NCI-H524 treated with DMSO at 0.1 percent for 48 hours (cell line): ENCODE results near the gene HSPA1B.
"Not testable (repeated sequence)": the region's sequence is repeated elsewhere in the genome, so short reads cannot be mapped to it uniquely, and the experiment has no call there.

ENCODE experiments used
- DNase-seq: peaks from one replicate; lab custom pipeline; 2025; lab: John Stamatoyannopoulos, UW

HSPA1B gene

DNA sequence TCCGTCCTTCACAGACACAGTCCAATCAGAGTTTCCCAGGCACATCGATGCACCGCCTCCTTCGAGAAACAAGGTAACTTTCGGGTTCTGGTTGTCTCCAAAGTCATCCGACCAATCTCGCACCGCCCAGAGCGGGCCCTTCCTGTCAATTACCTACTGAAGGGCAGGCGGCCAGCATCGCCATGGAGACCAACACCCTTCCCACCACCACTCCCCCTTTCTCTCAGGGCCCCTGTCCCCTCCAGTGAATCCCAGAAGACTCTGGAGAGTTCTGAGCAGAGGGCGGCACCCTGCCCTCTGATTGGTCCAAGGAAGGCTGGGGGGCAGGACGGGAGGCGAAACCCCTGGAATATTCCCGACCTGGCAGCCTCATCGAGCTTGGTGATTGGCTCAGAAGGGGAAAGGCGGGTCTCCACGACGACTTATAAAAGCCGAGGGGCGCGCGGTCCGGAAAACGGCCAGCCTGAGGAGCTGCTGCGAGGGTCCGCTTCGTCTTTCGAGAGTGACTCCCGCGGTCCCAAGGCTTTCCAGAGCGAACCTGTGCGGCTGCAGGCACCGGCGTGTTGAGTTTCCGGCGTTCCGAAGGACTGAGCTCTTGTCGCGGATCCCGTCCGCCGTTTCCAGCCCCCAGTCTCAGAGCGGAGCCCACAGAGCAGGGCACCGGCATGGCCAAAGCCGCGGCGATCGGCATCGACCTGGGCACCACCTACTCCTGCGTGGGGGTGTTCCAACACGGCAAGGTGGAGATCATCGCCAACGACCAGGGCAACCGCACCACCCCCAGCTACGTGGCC, at the start of gene HSPA1B:
TSS of gene HSPA1B (plus strand) at position 453 of the 794 bp plus-strand sequence. CDS start at position 666, 213 bp downstream.
- DNase-seq: peak; percentile 99

DNA sequence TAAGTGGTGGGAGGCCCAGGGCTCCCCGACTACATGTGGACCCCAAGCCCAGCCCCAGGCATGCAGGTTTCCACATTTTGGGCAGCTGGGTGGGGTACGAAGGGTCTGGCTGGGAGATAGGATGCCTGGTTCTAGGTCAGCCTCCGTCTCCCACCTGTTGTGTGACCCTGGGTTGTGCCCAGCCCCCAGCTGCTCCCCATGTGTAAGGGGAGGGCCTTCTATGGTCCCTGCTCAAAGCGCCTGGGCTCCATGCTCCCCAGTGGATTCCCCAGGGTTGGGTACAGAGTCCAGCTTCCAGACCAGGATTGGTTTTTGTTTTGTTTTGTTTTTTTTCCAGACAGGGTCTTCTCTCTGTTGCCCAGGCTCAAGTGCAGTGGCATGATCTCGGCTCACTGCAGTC, 49.3 kb upstream of the HSPA1B start:
- no peak for DNase-seq

DNA sequence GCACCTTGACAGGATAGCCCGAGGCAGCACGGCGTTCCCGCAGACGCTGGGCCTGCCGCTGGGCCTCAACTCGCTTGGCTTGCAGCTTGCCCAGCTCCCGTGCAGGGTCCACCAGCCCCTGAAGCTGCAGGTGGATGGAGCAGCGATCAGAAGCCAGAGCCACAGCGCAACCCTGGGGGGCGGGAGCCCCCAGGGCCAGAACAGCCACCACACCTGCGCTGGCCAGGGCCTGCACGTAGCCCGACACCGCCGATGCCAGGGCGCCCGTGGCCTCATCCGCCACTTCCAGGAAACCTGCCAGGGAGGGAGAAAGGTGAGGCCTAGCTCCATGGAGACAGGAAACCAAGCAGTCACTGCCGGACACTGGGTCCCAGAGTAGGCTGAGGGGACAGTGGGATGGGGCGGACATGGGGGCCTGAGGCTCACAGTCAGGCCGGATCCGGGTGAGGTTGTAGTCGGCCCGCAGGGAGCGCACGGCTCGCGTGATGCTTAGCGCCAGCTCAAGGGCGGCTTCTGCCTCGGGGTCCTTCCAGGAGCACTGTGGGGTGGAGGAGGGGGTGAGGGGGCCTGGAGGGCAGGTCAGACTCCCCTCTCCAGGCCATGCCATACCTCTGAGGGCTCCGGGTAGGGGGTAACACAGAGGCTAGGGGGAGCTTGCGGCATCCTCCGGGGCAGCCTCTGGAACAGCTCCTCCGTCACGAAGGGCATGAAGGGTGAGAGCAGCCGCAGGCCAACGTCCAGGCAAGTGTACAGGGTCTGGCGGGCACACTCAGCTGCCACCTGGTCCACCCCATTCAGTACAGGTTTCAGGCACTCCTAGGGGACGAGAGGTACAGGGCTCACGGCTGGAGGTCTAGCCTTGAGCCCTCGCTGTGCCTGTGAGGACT, 48.3 kb upstream of the HSPA1B start:
- no peak for DNase-seq

DNA sequence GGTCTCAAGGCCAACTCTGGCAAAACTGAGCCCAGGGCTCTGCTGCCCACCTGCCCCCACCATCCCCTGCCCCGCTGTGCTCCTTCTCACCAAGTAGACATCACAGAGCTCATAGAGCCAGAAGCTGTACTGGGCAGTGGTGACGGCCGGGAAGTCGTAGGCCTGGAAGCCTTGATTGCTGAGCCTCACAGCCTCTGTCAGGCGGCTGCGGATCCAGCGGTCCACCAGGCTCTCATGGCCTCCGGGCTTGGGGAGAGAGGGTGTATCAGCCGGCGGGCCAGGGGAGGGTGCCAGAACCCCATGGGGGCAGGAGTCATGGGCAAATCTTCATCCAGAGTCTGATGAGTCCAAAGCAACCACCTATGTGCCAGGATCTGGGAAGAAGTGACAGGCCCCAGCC, 47.6 kb upstream of the HSPA1B start:
- no peak for DNase-seq

DNA sequence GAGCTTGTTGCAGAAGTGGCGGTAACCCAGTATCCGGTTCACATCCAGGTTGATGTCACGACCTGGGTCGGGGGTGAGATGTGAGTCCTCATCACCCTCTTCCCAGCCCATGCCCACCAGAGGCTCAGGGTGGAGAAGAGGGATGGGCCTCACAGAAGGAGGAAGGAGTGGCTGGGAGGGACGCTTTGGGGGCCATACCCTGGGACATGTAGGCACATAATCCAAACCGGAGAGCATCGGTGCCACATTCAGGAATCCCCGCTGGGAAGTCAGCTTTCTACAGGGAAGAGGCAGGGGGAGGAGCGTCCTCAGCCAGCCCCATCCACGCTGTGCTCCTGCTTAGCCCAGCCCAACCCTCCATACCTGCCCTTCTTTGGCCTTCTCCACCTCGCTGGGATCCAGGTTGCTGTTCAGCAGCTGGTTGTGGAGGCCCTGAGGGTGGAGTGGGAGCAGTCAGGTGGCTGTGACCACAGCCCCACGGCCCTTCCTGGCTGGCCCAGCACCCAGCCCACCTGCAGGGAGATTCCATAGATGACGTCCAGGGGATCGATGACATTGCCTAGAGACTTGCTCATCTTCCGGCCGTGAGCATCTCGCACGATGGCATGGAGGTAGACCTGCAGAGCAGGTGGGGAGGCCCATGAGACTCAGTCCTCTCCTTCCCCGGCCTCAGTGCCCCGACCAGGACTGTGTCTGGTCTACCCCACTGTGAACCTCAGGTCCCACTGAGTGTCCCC, 46.9 kb upstream of the HSPA1B start:
- DNase-seq: no peak

DNA sequence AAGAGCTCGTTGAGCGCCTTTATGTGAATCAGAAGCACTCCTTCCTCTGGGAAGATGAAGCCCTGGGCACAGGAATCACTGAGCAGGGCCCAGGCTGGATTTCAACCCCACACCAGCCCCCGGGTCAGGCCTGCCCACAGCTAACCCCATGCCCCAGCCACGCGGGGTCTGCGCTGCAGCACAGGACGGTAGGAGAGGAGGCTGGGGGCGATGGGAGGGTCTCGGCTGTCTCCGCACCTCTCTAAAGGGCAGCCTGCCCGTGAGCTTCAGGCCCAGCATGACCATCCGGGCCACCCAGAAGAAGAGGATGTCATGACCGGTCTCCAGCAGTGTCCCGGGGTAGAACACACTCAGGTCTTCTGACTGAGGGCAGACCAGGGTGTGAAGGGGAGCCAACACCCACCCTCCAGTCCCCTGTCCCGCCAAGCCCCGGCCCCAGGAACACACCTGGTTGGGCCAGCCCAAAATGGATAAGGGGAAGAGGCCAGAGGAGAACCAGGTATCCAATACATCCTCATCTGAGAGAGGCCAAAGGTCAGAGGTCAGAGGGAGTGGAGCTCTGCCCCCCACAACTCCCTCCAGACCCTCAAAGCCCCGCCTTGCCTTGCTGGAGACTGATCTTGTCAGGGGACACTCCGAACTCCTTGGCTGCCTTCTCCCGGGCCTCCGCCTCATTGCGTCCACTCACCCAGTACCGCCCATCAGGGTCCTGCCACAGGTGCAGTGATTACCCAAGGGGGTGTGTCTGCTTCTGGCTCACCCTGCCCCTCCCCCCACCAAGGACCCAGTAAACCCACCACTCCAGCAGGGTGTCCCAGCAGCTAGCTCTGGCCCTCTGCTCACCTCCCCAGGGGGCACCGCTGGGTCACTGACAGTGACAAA, 46.1 kb upstream of the HSPA1B start:
- no peak for DNase-seq

DNA sequence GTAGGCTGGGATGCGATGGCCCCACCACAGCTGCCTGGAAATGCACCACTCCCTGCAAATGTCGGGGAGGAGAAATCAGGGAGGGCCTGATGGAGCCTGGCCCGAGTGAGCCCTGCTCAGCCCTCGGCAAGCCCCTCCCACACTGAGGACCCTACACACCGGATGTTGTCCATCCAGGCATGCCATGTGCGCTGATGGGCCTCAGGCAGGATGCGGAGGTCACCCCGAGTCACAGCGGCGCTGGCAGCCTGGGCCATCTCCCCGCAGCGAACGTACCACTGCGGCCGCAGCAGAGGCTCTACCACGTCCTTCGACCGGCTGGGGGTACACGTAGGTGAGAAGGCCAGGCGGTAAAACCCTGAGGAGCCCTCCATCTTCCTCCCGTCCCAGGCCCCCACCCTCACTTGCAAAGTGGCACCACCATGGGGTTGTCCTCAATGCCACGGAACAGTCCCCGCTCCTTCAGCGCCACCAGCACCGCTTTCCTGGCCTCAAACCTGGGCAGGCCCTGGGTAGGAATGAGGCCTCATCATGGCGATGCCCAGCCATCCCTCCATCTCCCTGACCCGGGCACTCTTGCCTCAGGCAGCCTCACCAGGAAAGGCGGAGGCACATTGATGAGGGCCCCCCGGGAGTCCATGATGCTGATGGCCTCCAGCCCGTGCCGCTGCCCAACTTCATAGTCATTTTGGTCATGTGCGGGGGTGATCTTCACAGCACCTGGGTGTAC, 45.2 kb upstream of the HSPA1B start:
- no peak for DNase-seq

DNA sequence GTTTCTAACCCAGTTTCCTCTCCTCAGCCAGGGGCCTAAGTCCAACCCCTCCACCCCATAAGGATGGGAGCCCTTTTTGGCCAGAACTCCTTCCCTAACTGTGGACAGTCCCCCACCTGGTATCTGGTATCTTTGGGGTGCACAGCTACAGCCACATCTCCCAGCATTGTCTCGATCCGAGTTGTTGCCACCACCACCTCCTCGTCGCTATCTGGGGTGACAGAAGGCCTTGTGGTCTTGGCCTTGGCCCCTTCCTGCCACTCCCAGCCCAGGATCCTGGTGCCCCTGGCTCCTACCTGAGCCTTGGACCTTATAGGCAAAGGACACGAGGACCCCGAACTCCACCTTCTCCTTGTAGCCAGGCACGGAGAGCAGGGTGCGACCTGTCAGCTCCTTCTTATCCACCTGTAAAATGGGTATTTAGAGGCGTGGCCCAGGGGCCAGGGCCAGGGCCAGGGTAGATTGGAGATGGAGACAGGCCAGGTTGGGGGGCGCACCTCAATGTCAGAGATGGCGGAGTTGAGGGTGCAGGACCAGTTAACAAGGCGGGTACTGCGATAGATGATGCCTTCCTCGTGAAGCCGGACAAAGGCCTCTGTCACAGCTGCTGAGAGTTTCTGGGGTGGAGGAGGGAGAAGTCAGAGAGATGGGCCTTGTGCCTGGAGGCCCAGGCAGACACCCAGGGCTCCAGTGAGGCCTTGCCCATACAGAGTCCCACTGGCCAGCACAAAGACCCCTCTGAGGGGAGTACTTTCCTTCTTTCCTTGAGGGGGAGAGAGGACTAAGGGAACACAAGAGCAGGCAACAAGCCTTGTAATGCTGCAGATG, 43.2 kb upstream of the HSPA1B start:
- no peak for DNase-seq

DNA sequence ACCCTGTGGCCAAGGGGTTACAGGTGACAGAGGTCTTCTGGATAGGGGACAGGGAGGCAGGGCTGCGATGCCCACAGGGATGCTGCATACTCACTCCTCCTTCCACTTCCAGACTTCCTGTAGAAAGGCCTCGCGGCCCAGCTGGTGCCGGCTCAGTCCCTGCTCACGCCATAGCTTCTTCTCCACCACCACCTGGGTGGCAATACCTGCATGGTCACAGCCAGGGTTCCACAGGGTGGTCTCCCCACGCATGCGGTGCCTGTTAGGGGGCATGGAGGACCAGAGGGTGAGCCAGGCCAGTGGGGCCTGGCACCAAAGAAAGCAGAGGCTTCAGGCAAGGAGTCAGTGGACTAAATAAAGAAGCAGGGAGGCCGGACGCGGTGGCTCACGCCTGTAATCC, 42.1 kb upstream of the HSPA1B start:
- DNase-seq: no peak

DNA sequence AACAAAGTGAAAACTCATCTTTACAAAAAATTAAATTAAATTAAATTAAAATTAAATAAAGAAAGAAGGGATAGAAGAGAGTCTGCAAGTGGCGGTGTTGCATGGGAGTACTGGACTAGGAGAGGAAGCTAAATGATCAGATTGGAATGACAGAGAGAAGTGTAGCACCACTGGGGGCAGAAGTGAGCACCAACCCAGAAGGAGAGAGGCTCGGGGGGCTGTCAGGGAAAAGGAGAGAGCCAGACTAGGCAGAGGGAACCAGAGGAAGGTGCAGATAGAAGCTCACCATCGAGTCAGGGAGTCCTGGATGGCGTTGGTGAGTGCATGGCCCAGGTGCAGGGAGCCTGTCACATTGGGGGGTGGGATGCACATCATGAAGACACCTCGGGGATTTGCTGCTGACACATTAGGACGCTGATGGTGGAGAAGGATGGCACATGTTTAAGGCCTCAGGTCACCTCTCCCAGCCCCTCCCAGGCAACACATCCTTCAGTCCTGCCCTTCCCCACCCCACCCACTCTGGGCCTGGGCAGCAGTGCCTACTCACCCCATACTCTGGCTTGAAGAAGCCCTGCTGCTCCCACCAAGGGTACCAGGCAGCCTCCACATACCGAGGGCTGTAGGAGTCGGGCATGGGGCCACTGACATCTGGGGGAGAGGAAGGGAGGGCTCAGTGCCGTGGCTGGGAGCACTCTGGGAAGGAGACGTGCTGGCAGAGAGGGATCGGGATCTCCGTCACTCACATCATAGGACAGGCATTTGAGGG, 36.0 kb upstream of the HSPA1B start:
- no peak for DNase-seq

DNA sequence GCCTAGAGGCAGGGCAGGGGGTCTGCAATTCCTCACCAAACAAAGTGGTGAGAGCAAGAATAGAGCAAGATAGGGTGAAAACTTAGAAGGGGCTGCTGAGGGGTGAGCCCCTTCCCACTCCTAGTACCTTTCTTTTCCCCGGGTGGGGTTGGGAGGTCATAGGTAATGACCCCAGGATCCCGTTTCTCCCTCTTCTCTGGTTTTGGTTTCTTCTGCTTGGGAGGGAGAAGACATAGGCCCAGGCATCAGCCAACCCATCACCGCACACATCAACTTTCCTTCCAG, 35.5 kb upstream of the HSPA1B start:
- no peak for DNase-seq

DNA sequence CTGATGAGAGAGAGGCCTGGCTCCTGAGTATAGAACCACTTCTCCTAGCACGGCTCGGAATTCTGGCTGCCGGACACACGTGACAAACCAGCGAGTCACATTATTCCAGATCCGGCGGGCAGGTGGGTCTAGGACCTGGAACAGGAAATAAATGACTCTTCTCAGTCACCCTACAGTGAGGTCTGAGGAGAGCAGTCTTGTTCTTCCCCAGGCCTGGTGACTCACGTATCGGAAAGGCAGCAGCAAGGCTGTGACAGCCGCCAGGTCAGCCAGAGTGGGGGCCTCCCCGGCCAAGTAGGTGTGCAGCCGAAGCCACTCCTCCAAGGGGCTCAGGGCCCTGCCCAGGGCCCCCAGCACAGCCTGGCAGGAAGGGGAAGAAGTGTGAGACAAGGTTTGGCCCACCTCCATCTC, 34.8 kb upstream of the HSPA1B start:
- no peak for DNase-seq

DNA sequence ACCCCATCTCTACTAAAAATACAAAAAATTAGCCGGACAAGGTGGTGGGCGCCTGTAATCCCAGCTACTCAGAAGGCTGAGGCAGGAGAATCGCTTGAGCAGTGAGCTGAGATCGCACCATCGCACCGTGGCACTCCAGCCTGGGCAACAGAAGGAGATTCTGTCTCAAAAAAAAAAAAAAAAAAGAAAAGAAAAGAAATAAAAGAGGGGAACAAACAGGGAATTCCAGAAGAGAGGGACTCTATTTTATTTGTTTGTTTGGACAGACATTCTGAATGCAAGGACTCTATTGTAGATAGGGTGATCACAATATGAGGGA, 33.7 kb upstream of the HSPA1B start:
- DNase-seq: not testable (repeated sequence)

DNA sequence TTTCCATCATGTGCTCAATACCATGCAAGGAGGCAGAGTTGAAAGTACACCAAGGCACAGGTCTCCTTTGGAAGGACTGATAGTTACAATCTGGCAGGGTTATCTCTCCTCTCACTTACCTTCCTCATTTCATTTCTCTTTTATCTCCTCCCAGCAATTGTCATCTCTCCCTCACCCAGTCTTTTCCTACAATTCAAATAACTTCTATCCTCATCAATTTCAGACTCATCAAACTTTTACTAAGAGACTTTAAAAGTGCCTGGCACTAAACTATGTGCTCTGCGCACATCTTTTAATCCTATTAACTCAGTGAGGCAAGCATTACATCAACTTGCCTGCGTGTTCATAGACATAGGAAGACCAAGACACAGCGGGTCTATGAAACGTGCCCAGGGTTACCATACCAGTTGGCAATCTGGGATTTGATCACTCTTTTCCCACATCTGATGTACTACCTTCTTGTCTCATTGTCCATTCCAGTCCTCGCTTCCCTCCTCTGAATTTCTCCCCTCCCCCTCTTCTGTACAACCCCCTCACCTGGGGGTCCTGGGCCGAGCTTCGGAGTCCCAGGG, 33.2 kb upstream of the HSPA1B start:
- no peak for DNase-seq

DNA sequence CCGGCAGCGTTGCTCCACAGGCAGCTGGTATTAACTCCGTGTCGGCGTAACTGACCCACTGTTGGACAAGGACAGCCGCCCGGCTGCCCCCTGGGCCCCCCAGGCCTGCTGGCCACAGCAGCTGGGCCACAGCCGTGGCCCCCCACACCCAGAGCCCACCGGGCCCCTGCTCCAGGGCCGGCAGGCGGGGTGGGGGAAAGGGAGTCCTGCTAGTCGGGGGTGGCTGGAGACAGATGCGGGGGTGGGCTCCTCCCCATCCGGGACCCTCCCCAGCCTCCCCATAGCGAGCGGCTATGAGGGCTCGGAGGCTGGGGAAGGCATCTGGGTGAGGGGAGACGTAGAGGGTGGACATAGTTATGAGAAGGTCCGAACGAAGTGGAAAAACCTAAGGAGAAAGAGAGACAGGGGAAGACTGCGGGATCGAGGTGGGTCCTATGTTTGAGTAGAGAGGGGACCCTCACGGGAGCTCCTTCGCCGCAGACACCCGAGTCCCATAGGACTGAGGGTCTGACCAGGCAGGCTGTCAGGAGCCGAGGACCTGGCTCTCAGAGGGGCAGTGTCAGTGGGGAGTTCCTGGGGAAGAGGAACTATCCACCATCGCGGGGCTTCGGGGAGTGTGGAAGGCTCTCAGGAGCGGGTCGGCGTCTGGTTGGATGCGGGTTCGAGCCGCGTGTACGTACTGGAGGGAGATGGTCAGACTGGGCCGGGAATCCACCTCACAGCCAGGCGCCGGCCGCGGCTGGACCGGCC, 32.5 kb upstream of the HSPA1B start:
- DNase-seq: no peak

DNA sequence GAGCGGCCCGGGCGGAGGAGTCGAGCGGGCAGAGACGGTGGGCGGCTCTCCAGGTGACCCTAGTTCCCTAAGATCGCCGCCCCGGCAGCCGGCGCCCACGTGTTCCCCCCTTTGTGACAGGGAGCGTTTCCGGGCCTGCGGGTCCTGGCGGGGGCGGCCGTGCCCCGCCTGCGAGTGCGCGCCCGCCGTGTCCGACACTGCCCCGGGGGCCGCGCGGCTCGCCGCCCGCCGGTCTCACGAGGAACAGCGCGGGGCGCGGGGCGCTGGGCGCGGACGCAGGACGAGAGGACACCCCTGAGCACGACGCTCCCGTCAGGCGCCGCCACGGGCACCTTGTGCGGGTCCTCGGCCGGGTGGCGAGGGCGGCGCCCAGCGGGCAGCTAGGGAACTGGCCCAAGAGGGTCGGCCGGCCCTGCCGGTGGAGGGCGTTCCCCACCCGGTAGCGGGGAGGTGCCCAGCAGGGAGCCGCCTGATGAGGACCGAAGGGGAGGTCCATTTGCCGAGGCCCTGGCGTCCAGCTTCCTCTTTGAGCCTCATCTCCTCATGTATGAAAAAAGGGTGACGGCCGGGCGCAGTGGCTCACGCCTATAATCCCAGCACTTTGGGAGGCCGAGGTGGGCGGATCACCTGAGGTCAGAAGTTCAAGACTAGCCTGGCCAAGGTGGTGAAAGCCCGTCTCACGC, 31.8 kb upstream of the HSPA1B start, which contains the start of gene VARS1:
TSS of gene VARS1 (minus strand) at position 137 of the 683 bp plus-strand sequence. CDS start 535 bp downstream, outside the sequence.
- DNase-seq: peak; percentile 59

DNA sequence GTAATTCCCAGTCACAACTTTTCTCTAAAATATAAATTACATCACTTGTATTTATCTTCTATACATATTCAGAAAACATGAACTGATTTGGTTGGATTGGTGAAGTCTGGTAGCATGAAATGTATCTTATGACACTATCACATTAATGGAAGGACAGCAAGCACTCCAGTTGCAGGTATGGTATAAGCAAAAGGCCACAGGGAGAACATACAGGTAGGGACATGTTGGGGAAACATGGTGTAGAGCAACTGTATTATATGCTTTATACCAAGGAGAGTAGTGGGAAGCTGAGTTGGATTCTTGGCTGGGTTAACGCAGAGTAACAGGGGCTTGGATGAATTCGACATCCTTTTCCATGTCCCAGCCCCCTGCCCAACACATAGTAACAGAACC, 30.5 kb upstream of the HSPA1B start:
- no peak for DNase-seq

DNA sequence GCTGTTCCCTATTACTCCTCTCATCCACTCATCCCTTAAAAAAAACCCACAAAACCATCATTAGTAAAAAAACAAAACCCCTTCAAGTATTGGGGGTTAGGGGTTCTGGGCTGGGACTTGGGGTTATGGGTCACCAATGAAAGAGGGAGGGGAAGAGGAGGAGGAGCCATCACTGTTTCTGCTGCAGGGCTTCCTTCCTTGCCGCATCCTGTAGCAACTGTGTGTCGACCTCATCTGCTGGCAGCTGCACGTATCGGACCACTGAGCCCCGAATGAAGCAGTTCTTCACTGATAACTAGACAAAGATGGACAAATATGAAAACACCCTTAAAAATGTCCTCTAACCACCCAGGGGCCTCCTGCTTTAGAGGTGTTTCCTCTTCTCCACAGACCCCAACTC, 29.9 kb upstream of the HSPA1B start:
- no peak for DNase-seq
